HPDE6-E6E7 (cell line): ENCODE measurements around the gene RUNX3.
"Not testable (repeated sequence)": the region's sequence is repeated elsewhere in the genome, so short reads cannot be mapped to it uniquely, and the experiment has no call there.

Source experiments
- DNase-seq: peaks from one replicate; pipeline ENCODE4 v3.0.0; 2011; ENCODE audit warnings: missing footprints; ENCODE audit errors: extremely low spot score

Gene RUNX3

GRCh38 chr1:24930260-24931145 lies at the start of gene RUNX3:
RUNX3 (minus strand) TSS chr1:24930276; CDS start chr1:24929868, 408 bp downstream.
- no peak for DNase-seq

GRCh38 chr1:24979232-24979631 lies 49.2 kb upstream of the RUNX3 start:
- DNase-seq, result not testable (repeated sequence)

GRCh38 chr1:24978383-24979032 lies 48.4 kb upstream of the RUNX3 start:
- no peak for DNase-seq

- DNase-seq, result no peak
These were observed 45.3 kb upstream of the RUNX3 start for GRCh38 chr1:24975391-24975790.

- no peak for DNase-seq
These were observed 43.2 kb upstream of the RUNX3 start for GRCh38 chr1:24973315-24973714.

GRCh38 chr1:24972915-24973242 lies 42.8 kb upstream of the RUNX3 start:
- no peak for DNase-seq

- DNase-seq, result peak; percentile 23
These were observed 42.3 kb upstream of the RUNX3 start for GRCh38 chr1:24972221-24972914.

GRCh38 chr1:24970926-24971875 lies 41.1 kb upstream of the RUNX3 start:
- DNase-seq, result no peak

- peak; percentile 59 for DNase-seq
These were observed 40.3 kb upstream of the RUNX3 start for GRCh38 chr1:24970399-24970753.

- DNase-seq, result no peak
These were observed 39.7 kb upstream of the RUNX3 start for GRCh38 chr1:24969596-24970398.

GRCh38 chr1:24968941-24969585 lies 39.0 kb upstream of the RUNX3 start:
- peak; percentile 19 for DNase-seq

- no peak for DNase-seq
These were observed 37.9 kb upstream of the RUNX3 start for GRCh38 chr1:24967962-24968361.

GRCh38 chr1:24967555-24967954 lies 37.5 kb upstream of the RUNX3 start:
- no peak for DNase-seq

- peak; percentile 21 for DNase-seq
These were observed 36.8 kb upstream of the RUNX3 start for GRCh38 chr1:24966724-24967346.

GRCh38 chr1:24966121-24966723 lies 36.1 kb upstream of the RUNX3 start:
- DNase-seq, result no peak

GRCh38 chr1:24965571-24965930 lies 35.5 kb upstream of the RUNX3 start:
- DNase-seq, result no peak

GRCh38 chr1:24964811-24965570 lies 34.9 kb upstream of the RUNX3 start:
- no peak for DNase-seq

GRCh38 chr1:24963943-24964693 lies 34.0 kb upstream of the RUNX3 start:
- DNase-seq, result no peak
